K562 (cell line): ENCODE measurements around the gene USP37. TPM values are rescaled to one million over a fixed set of nuclear protein-coding genes. Genes with fewer than 3 reads are reported as not detected.

Experiments used
- ATAC-seq: fragments of 200-7000 bp; cut with Tn5 transposase; 3 replicates; pipeline ENCODE4 v1.9.1; 2020; ENCODE audit warnings: moderate library complexity
- BruUV-seq: library from RNA; stranded (reverse); fragments of 400-500 nt; replicated peaks from 2 replicates; lab custom pipeline; 2021; lab: Mats Ljungman, UMichigan
- CTCF ChIA-PET: fragments of 300-600 bp; formaldehyde crosslinking; extraction: SDS; loops from one replicate; lab custom pipeline; 2021; ENCODE audit warnings: low intra/inter-chr PET ratio; lab: Yijun Ruan, JAX
- POLR2A ChIA-PET: fragments of 300-600, 350-650 bp; sonication (Branson Sonifier 250); formaldehyde crosslinking; extraction: SDS; loops from one replicate; lab custom pipeline; 2021; ENCODE audit warnings: antibody characterized with exemption, inconsistent platforms; lab: Yijun Ruan, JAX
- DNase-seq, 4 experiments: peaks; one replicate each; pipeline versions ENCODE4 v3.0.0 to v3.0.0-alpha.2; 2011 to 2018; ENCODE audit warnings: low spot score in 3 of 4, mixed read lengths in 3 of 4; ENCODE audit errors: extremely low read depth in 1 of 4
- FAIRE-seq: peaks from 2 replicates; lab custom pipeline; 2011; peaks lifted over from hg19 to GRCh38; lab: Jason Lieb, UNC
- H2AFZ ChIP-seq: 2 replicates; pipeline ENCODE4 v1.6.0; 2011; ENCODE audit warnings: low read depth, low read length, control low read depth, inconsistent platforms
- H3K27ac ChIP-seq: fragments of 200-600 bp; 3 replicates; pipeline ENCODE4 v1.8.0; 2011; ENCODE audit warnings: low read depth, mild to moderate bottlenecking, control low read depth, inconsistent platforms, low read length, moderate library complexity, mixed read lengths; ENCODE audit errors: extremely low read depth
- H3K27me3 ChIP-seq, 2 experiments: fragments of 300-600 bp in 1 of 2; 2 replicates in 1 of 2; 3 replicates in 1 of 2; pipeline versions ENCODE4 v1.6.0 to v1.8.0; 2011; ENCODE audit warnings: inconsistent platforms in 2 of 2, low read length in 2 of 2, mild to moderate bottlenecking in 1 of 2, mixed read lengths in 1 of 2, moderate library complexity in 1 of 2; ENCODE audit not compliant: control insufficient read depth in 2 of 2, insufficient read depth in 2 of 2
- H3K36me3 ChIP-seq: fragments of 300-600 bp; 3 replicates; pipeline ENCODE4 v1.8.0; 2011; ENCODE audit warnings: mild to moderate bottlenecking, low read length, inconsistent platforms; ENCODE audit not compliant: control insufficient read depth, insufficient read depth
- H3K4me1 ChIP-seq, 2 experiments: fragments of 200-600 bp in 1 of 2; replicated peaks in 1 of 2; 2 replicates in 1 of 2; 3 replicates in 1 of 2; pipeline versions ENCODE4 v1.5.1 to v1.8.0; 2011; ENCODE audit warnings: inconsistent platforms in 2 of 2, low read length in 2 of 2, mild to moderate bottlenecking in 1 of 2, mixed read lengths in 1 of 2, moderate library complexity in 1 of 2; ENCODE audit not compliant: control insufficient read depth in 2 of 2, insufficient read depth in 2 of 2
- H3K4me2 ChIP-seq: 2 replicates; pipeline ENCODE4 v1.6.1; 2011; ENCODE audit warnings: low read length, control low read depth, inconsistent platforms, mixed read lengths; ENCODE audit not compliant: insufficient read depth
- H3K4me3 ChIP-seq: fragments of 200-600 bp; sonication (generic), shearing (Covaris generic); 2 replicates; pipeline ENCODE4 v1.5.1; 2016; ENCODE audit warnings: control low read depth, inconsistent platforms
- H3K79me2 ChIP-seq: fragments of 200-600 bp; 3 replicates; pipeline ENCODE4 v1.8.0; 2011; ENCODE audit warnings: low read length, inconsistent platforms; ENCODE audit not compliant: control insufficient read depth, insufficient read depth
- H3K9ac ChIP-seq, 2 experiments: 2 replicates each; pipeline versions ENCODE4 v1.6.0 to v1.6.1; 2011; ENCODE audit warnings: low read depth in 2 of 2, low read length in 2 of 2, control low read depth in 1 of 2, inconsistent platforms in 1 of 2, mild to moderate bottlenecking in 1 of 2, mixed read lengths in 1 of 2; ENCODE audit not compliant: insufficient read depth in 1 of 2
- H3K9me1 ChIP-seq: one replicate; pipeline ENCODE4 v1.6.0; 2011; ENCODE audit warnings: inconsistent platforms, mild to moderate bottlenecking, low read length, moderate library complexity; ENCODE audit not compliant: control insufficient read depth, insufficient read depth
- H3K9me3 ChIP-seq: replicated peaks from 2 replicates; pipeline ENCODE4 v1.5.1; 2011; ENCODE audit warnings: low read depth, low read length, inconsistent platforms; ENCODE audit not compliant: control insufficient read depth, insufficient read depth
- H4K20me1 ChIP-seq: replicated peaks from 2 replicates; pipeline ENCODE4 v1.6.1; 2011; ENCODE audit warnings: low read length, inconsistent platforms, mixed read lengths; ENCODE audit not compliant: control insufficient read depth, insufficient read depth
- CBFA2T2 ChIP-seq: fragments of 450-650 bp; conservative IDR thresholded peaks from 2 replicates; pipeline ENCODE4 v1.6.1; 2017; ENCODE audit warnings: mild to moderate bottlenecking
- HDAC1 ChIP-seq, 2 experiments: fragments of 450-650 bp; IDR thresholded peaks; 2 replicates each; pipeline ENCODE4 v1.6.1; 2016 to 2017; ENCODE audit warnings: inconsistent platforms in 1 of 2, mild to moderate bottlenecking in 1 of 2, moderate library complexity in 1 of 2
- HMG20B ChIP-seq: fragments of 250-450 bp; sonication (Bioruptor Pico); IDR thresholded peaks from 2 replicates; pipeline ENCODE4 v1.5.0; 2021; ENCODE audit warnings: mild to moderate bottlenecking
- ILF3 ChIP-seq: fragments of 450-650 bp; IDR thresholded peaks from 2 replicates; pipeline ENCODE4 v1.6.1; 2018; ENCODE audit warnings: antibody characterized with exemption, mild to moderate bottlenecking, moderate library complexity, borderline replicate concordance
- MCM5 ChIP-seq: fragments of 450-650 bp; IDR thresholded peaks from 2 replicates; pipeline ENCODE4 v1.6.1; 2016; ENCODE audit warnings: low read depth
- NEUROD1 ChIP-seq: fragments of 150-350 bp; IDR thresholded peaks from 2 replicates; pipeline ENCODE4 v1.6.1; 2014; ENCODE audit warnings: borderline replicate concordance, low read length, low read depth; ENCODE audit not compliant: partially characterized antibody
- POLR2A ChIP-seq: fragments of 450-650 bp; conservative IDR thresholded peaks from 2 replicates; pipeline ENCODE4 v1.6.1; 2016
- RAD21 ChIP-seq, 2 experiments: fragments of 250-450 bp in 1 of 2; fragments of 450-650 bp in 1 of 2; sonication (Bioruptor Pico) in 1 of 2; formaldehyde crosslinking in 1 of 2; IDR thresholded peaks in 1 of 2; conservative IDR thresholded peaks in 1 of 2; 2 replicates each; pipeline versions ENCODE4 v1.4.0 to v1.8.0; 2020 to 2022; ENCODE audit warnings: mild to moderate bottlenecking in 2 of 2, moderate library complexity in 1 of 2
- ZNF121 ChIP-seq: sonication (generic); formaldehyde crosslinking; conservative IDR thresholded peaks from 2 replicates; pipeline ENCODE4 v1.8.0; 2022; ENCODE audit warnings: missing genetic modification reagents
- ZNF431 ChIP-seq: sonication (generic); formaldehyde crosslinking; IDR thresholded peaks from 2 replicates; pipeline ENCODE4 v1.8.0; 2022; ENCODE audit warnings: mild to moderate bottlenecking, missing genetic modification reagents
- ZNF696 ChIP-seq: fragments of 250-450 bp; sonication (Bioruptor Pico); conservative IDR thresholded peaks from 2 replicates; pipeline ENCODE4 v1.4.0; 2020; ENCODE audit warnings: mild to moderate bottlenecking, moderate library complexity
- WGBS: fragments of 100-300 bp; shearing (Covaris generic); methylation state at CpG from one replicate; pipeline ENCODE4 v1.1.6; 2016; ENCODE audit warnings: low coverage, mixed read lengths; ENCODE audit not compliant: insufficient coverage; ENCODE audit errors: missing lambda C conversion rate; 5-methylcytosine and 5-hydroxymethylcytosine counted together
- in situ Hi-C: fragments of 300-500 bp; cut with MboI; formaldehyde crosslinking; loops from 4 replicates; pipeline ENCODE4 v1.15.0; 2018; ENCODE audit warnings: inconsistent platforms, mixed read lengths
- intact Hi-C: fragments of 100-400 bp; cut with micrococcal nuclease; formaldehyde crosslinking; loops from 2 replicates; pipeline ENCODE4 v1.14.2; 2022
- polyA plus RNA-seq, 8 experiments: library from polyadenylated mRNA; depleted of rRNA in 4 of 8; stranded (reverse) in 5 of 8; unstranded in 3 of 8; fragments of >200 nt; fragmentation: Nextera tagmentation in 2 of 8; fragmentation: Illumina TruSeq in 1 of 8; extraction: Ambion mirVana in 2 of 8; extraction: Trizol in 1 of 8; gene quantifications; 2 replicates each; pipeline versions ENCODE4 v1.2.1 to v1.2.3, GENCODE V29; 2011 to 2014; ENCODE audit warnings: inconsistent platforms in 1 of 8, missing spikeins in 1 of 8
- total RNA-seq, 7 experiments: library from RNA; depleted of rRNA in 6 of 7; stranded (reverse); fragments of >200 nt in 6 of 7; fragmentation: Illumina TruSeq in 2 of 7; extraction: Trizol in 2 of 7; gene quantifications; 2 replicates each; pipeline versions ENCODE4 v1.2.1 to v1.2.3, GENCODE V29; 2011 to 2021; ENCODE audit warnings: low replicate concordance in 1 of 7
- TF ChIP-seq, protein P1 (sequence below): fragments of 200-800 bp; sonication (Bioruptor generic); IDR thresholded peaks from 2 replicates; pipeline ENCODE4 v1.6.1; 2016; ENCODE audit warnings: missing genetic modification characterization, missing compliant biosample characterization
- TF ChIP-seq, protein P2 (sequence below): sonication (generic); formaldehyde crosslinking; IDR thresholded peaks from 2 replicates; pipeline ENCODE4 v1.8.1; 2023; ENCODE audit warnings: mild to moderate bottlenecking, missing genetic modification reagents, moderate library complexity
- TF ChIP-seq, protein P3 (sequence below): sonication (generic); formaldehyde crosslinking; IDR thresholded peaks from 2 replicates; pipeline ENCODE4 v1.8.0; 2022; ENCODE audit warnings: missing genetic modification reagents, mild to moderate bottlenecking, borderline replicate concordance

Gene USP37
- total and polyA plus RNA-seq, 9 of the 15 experiments (the other 6 are each of a cell fraction or from before 2014, with no cell fraction given) = 2.0 to 14.2 (median 8.5) TPM

DNA sequence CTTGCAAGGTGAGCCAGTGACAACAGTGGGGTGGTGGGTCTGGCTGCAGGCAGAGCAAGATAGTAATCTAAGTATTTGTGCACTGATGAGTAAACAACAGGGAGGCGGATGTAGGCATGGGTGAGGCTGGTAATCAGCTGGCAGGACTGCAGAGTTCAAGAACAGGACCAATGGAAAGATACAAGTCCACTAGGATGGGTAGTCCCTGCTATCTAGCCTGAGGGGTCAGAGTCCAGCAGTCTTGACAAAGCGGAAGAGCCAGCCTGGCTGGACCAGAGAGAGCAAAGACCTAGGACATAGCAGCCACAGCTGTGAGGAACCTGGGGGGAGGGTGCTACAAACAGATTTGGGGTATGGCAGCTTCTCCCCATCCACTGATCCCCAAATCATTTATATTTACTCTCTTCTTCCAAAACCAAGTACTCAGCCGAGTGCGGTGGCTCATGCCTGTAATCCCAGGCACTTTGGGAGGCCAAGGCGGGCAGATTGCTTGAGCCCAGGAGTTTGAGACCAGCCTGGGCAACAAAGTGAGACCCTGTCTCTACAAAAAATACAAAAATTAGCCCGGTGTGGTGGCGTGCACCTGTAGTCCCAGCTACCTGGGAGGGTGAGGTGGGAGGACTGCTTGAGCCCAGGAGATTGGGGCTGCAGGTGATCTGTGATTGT lies 123.3 kb downstream of the USP37 start:
- no peaks in the 10 kb centered on the region for H3K9me1 ChIP-seq
- H3K9ac ChIP-seq = peak overlapping the region in 1 of 2 experiments; percentile 13; a peak in 1 of 4 replicates
- no peak overlapping the region for H2AFZ ChIP-seq
- no peak for DNase-seq
- H3K27me3 ChIP-seq = no peaks in the 10 kb centered on the region
- no peak for FAIRE-seq
- ChIA-PET CTCF (no interaction called here), POLR2A (no interaction called here)
- H3K36me3 ChIP-seq = peaks cover 7% of the 10 kb centered on the region; the same call in 2 of the 3 replicates
- H3K27ac ChIP-seq = no peak overlapping the region
- H3K9me3 ChIP-seq = no peaks in the 10 kb centered on the region
- BruUV-seq = no TSS peak
- no peaks in the 10 kb centered on the region for H3K79me2 ChIP-seq
- no peak overlapping the region for H3K4me2 ChIP-seq
- in situ Hi-C loops = no loop called here
- no peaks in the 10 kb centered on the region; a peak in 2 of 5 replicates for H3K4me1 ChIP-seq
- intact Hi-C loops = no loop called here
- 96% methylated on average over 5 of the region's 7 CpGs for WGBS
- no peak for ATAC-seq
- no peaks in the 10 kb centered on the region for H4K20me1 ChIP-seq
- H3K4me3 ChIP-seq = no peak overlapping the region
- no peak for TF ChIP-seq HMG20B (CRISPR knock-in tag)
- no peak for TF ChIP-seq CBFA2T2
- no peak for TF ChIP-seq ILF3
- TF ChIP-seq, protein P1, sequence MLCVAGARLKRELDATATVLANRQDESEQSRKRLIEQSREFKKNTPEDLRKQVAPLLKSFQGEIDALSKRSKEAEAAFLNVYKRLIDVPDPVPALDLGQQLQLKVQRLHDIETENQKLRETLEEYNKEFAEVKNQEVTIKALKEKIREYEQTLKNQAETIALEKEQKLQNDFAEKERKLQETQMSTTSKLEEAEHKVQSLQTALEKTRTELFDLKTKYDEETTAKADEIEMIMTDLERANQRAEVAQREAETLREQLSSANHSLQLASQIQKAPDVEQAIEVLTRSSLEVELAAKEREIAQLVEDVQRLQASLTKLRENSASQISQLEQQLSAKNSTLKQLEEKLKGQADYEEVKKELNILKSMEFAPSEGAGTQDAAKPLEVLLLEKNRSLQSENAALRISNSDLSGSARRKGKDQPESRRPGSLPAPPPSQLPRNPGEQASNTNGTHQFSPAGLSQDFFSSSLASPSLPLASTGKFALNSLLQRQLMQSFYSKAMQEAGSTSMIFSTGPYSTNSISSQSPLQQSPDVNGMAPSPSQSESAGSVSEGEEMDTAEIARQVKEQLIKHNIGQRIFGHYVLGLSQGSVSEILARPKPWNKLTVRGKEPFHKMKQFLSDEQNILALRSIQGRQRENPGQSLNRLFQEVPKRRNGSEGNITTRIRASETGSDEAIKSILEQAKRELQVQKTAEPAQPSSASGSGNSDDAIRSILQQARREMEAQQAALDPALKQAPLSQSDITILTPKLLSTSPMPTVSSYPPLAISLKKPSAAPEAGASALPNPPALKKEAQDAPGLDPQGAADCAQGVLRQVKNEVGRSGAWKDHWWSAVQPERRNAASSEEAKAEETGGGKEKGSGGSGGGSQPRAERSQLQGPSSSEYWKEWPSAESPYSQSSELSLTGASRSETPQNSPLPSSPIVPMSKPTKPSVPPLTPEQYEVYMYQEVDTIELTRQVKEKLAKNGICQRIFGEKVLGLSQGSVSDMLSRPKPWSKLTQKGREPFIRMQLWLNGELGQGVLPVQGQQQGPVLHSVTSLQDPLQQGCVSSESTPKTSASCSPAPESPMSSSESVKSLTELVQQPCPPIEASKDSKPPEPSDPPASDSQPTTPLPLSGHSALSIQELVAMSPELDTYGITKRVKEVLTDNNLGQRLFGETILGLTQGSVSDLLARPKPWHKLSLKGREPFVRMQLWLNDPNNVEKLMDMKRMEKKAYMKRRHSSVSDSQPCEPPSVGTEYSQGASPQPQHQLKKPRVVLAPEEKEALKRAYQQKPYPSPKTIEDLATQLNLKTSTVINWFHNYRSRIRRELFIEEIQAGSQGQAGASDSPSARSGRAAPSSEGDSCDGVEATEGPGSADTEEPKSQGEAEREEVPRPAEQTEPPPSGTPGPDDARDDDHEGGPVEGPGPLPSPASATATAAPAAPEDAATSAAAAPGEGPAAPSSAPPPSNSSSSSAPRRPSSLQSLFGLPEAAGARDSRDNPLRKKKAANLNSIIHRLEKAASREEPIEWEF (CRISPR knock-in tag) = no peak
- TF ChIP-seq POLR2A = no peak
- TF ChIP-seq ZNF696 (CRISPR knock-in tag) = no peak
- no peak for TF ChIP-seq ZNF431 (CRISPR knock-in tag)
- no peak for TF ChIP-seq MCM5
- no peak for TF ChIP-seq ZNF121 (CRISPR knock-in tag)
- TF ChIP-seq, protein P2, sequence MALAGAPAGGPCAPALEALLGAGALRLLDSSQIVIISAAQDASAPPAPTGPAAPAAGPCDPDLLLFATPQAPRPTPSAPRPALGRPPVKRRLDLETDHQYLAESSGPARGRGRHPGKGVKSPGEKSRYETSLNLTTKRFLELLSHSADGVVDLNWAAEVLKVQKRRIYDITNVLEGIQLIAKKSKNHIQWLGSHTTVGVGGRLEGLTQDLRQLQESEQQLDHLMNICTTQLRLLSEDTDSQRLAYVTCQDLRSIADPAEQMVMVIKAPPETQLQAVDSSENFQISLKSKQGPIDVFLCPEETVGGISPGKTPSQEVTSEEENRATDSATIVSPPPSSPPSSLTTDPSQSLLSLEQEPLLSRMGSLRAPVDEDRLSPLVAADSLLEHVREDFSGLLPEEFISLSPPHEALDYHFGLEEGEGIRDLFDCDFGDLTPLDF (CRISPR knock-in tag) = no peak
- TF ChIP-seq HDAC1 (IDR thresholded peaks at IDR 0.05) = no peak
- TF ChIP-seq, protein P3, sequence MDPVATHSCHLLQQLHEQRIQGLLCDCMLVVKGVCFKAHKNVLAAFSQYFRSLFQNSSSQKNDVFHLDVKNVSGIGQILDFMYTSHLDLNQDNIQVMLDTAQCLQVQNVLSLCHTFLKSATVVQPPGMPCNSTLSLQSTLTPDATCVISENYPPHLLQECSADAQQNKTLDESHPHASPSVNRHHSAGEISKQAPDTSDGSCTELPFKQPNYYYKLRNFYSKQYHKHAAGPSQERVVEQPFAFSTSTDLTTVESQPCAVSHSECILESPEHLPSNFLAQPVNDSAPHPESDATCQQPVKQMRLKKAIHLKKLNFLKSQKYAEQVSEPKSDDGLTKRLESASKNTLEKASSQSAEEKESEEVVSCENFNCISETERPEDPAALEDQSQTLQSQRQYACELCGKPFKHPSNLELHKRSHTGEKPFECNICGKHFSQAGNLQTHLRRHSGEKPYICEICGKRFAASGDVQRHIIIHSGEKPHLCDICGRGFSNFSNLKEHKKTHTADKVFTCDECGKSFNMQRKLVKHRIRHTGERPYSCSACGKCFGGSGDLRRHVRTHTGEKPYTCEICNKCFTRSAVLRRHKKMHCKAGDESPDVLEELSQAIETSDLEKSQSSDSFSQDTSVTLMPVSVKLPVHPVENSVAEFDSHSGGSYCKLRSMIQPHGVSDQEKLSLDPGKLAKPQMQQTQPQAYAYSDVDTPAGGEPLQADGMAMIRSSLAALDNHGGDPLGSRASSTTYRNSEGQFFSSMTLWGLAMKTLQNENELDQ (CRISPR knock-in tag) = no peak
- no peak for TF ChIP-seq NEUROD1
- no peak for TF ChIP-seq RAD21 (CRISPR knock-in tag; conservative IDR thresholded peaks at IDR 0.05 in 1 of 2, IDR thresholded peaks at IDR 0.05 in 1 of 2)
